Measurements from ENCODE around the gene IRF1.
A peak's percentile ranks its signal among the peaks of the same experiment; 100 is the strongest.

IRF1 gene

DNA sequence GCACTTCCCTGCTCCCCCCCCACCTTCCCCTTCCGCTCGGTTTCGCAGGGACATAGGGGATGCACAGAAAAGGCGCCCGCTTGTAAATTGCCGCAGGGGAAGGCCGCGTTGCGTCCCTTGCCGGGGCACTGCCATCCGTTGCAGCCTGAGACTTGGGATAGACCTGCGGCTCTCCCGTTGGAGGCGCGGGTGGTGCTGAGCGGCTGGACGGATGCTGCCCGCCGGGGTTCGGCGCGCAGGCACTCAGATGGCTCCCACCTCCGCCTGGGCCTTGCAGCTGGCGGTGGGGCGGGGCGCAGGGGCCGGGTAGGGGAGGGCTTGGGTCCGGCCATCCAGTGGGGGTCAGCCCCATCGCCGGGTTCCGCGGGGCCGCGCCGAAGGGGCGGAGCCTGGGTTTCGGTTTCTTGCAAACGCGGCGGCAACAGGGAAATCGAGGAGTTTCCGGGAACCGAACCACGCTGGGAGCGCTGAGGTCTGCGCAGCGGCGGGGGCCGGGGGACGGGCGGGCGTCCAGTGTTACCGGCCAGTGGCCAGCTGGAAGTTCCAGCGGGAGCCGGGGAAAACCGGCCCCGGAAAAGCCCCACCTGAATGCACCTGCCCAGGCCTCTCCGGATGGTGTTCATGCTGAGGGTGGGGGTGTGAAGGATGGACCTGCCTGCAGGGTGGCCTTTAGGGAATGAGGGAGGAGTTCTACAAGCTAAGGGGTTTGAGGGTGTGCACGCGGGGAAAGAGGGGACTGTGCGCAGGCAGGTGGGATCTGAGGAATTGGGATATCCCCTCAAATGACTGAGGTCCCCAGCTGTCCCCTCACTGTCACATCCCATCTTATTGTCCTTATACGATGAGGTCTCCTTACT lies 6.3 kb upstream of the IRF1 start:
- DNase-seq (ENCODE audit: low read depth): peak; percentile 60
- in situ Hi-C loops (cut with HindIII; ENCODE audit: low sequenced_read_pairs): no loop called here
- TF ChIP-seq, protein P1, sequence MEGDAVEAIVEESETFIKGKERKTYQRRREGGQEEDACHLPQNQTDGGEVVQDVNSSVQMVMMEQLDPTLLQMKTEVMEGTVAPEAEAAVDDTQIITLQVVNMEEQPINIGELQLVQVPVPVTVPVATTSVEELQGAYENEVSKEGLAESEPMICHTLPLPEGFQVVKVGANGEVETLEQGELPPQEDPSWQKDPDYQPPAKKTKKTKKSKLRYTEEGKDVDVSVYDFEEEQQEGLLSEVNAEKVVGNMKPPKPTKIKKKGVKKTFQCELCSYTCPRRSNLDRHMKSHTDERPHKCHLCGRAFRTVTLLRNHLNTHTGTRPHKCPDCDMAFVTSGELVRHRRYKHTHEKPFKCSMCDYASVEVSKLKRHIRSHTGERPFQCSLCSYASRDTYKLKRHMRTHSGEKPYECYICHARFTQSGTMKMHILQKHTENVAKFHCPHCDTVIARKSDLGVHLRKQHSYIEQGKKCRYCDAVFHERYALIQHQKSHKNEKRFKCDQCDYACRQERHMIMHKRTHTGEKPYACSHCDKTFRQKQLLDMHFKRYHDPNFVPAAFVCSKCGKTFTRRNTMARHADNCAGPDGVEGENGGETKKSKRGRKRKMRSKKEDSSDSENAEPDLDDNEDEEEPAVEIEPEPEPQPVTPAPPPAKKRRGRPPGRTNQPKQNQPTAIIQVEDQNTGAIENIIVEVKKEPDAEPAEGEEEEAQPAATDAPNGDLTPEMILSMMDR (IDR thresholded peaks at IDR 0.05; ENCODE audit: low read depth, low read length, missing control alignments): no peak
- peak overlapping the region; percentile 45 for H3K4me3 ChIP-seq (ENCODE audit: low read depth, low read length)

GRCh38 chr5:132496191-132496630 lies 5.6 kb upstream of the IRF1 start:
- in situ Hi-C loops (cut with HindIII; ENCODE audit: low sequenced_read_pairs): no loop called here
- H3K4me3 ChIP-seq (ENCODE audit: low read depth, low read length): peak overlapping the region; percentile 45
- TF ChIP-seq, protein P1 (IDR thresholded peaks at IDR 0.05; ENCODE audit: low read depth, low read length, missing control alignments): no peak
- peak; percentile 62 for DNase-seq (ENCODE audit: low read depth)

- DNase-seq (ENCODE audit: low read depth): peak; percentile 68
- TF ChIP-seq, protein P1 (IDR thresholded peaks at IDR 0.05; ENCODE audit: low read depth, low read length, missing control alignments): peak; percentile 14
- peak overlapping the region; percentile 45 for H3K4me3 ChIP-seq (ENCODE audit: low read depth, low read length)
- in situ Hi-C loops (cut with HindIII; ENCODE audit: low sequenced_read_pairs): no loop called here
Measured at GRCh38 chr5:132495667-132496190, 5.2 kb upstream of the IRF1 start.

DNA sequence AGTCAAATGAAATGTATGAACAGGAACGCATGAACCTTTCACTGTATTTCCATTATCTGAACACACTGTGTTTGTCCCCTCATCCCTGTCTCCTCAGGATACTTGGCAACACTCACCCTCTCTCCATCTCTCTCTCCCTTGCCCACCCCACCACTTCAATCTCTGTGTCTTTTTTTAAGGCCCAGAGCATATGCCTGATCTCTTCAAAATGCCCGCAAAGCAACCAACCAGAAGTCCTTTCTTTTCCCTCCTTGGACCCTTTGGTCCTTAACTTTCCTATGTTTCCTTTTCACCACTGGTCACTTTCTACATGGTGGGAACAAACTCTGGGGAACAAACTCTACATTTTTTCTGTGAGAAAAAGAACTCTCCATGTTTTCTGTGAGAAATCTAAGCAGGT lies 3.2 kb upstream of the IRF1 start:
- in situ Hi-C loops (cut with HindIII; ENCODE audit: low sequenced_read_pairs): no loop called here
- DNase-seq (ENCODE audit: low read depth): no peak

DNA sequence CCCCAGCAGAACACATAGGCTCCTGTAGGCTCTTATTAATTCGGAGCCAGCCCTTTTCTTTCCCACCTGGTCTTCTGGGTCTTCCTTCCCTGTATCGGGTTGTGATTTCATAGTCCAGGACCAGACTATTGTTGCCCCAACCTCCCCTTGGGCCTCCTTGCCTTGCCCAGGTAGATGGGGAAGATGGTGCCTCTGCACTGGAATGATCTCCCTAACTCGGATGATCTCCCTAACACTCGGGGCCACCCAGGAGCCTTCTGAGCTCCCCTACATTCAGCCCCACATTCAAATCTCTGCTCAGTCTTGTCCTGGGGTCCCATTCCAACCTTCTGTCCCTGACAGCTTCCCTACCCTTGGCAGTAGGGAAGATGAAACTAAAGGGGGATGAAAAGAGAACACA lies 2.7 kb upstream of the IRF1 start:
- in situ Hi-C loops (cut with HindIII; ENCODE audit: low sequenced_read_pairs): no loop called here
- H3K4me3 ChIP-seq (ENCODE audit: low read depth, low read length): no peak overlapping the region
- DNase-seq (ENCODE audit: low read depth): no peak
- TF ChIP-seq, protein P1 (IDR thresholded peaks at IDR 0.05; ENCODE audit: low read depth, low read length, missing control alignments): no peak

More for the DNA sequence above, 3.2 kb upstream of the IRF1 start:
- TF ChIP-seq, protein P1 (IDR thresholded peaks at IDR 0.05; ENCODE audit: low read depth, low read length, missing control alignments): no peak
- no peak overlapping the region for H3K4me3 ChIP-seq (ENCODE audit: low read depth, low read length)

DNA sequence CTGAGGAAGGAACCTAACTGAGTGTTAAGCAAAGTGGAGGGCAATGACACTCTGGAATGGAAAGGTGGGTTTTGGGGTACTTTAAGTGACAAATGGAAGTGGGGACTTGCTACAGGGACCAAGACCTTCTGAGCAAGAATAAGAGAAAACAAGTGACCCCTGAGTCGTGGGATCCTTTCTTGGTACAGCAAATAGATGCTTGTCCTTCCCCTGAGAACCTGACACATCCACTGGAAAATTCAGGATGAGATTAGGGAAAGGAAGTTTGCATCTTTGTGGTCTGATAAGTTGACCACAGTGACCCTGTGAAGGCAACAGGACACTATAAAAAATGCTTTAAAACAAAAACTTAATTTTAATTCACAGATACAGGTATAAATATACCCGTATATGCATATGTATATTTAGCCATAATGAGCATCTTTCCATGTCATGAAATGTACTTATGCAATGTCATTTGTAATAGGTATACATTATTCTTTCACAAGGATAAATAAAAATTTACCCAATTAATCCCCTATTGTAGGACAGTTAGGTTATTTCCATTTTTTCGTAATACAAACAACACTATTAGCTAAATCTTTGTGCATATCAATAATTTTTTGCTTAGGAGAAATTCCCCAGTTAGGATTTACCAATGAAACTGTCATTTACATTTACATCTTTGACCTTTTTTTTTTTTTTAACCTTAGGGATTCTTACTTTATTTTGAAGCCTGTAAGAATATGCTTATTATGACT lies 2.0 kb upstream of the IRF1 start:
- no peak overlapping the region for H3K4me3 ChIP-seq (ENCODE audit: low read depth, low read length)
- TF ChIP-seq, protein P1 (IDR thresholded peaks at IDR 0.05; ENCODE audit: low read depth, low read length, missing control alignments): no peak
- in situ Hi-C loops (cut with HindIII; ENCODE audit: low sequenced_read_pairs): no loop called here

More for the DNA sequence above, 2.0 kb upstream of the IRF1 start:
- DNase-seq (ENCODE audit: low read depth): no peak
